Measurements from ENCODE around the gene TMEM54.

TMEM54 gene

DNA sequence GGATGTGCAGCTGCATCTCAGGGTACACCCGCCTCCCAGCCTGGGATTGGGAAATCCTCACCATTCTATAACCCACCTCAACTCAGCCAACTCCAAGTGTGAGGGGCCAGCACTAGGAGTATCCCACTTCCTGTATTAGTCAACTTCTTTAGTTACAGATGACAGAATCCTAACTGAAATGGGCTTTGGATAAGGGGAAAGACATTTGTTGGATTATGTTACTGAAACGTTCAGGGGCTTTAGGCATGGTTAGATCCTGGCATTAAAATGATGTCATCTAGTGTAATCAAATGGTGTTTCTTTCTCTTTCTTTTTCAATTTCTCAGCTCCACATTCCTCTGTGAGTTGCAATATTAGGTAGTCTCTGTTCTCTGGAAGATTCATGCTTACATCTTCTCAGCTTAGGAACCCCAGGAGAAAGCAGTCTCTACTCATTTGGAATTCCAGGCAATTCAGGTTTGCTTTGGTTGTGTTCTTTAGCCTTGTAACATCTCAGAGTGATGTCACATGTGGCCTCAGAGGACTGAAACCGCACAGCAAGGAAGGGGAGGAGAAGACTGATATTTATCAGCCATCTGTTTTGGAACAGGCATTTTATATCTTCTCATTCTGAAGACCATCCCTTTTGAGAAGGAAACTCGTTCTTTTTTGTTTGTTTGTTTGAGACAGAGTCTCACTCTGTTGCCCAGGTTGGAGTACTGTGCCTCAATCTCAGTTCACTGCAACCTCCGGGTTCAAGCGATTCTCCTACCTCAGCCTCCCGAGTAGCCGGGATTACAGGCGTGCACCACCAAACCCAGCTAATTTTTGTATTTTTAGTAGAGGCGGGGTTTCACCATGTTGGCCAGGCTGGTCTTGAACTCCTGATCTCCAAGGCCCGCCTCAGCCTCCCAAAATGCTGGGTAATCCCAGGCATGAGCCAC lies 18.9 kb upstream of the TMEM54 start (continued):
- TF ChIP-seq ZNF664 (tag by site-specific recombination; IDR thresholded peaks at IDR 0.05) (no peak), ZBTB20 (tag by site-specific recombination; IDR thresholded peaks at IDR 0.05) (peak; percentile 57; the same call in 1 of the 2 replicates), ZNF561 (tag by site-specific recombination; IDR thresholded peaks at IDR 0.05; ENCODE audit: borderline replicate concordance) (no peak), ZNF610 (tag by site-specific recombination; IDR thresholded peaks at IDR 0.05; ENCODE audit: borderline replicate concordance) (no peak), ZBTB21 (tag by site-specific recombination; IDR thresholded peaks at IDR 0.05) (peak; percentile 81), ZNF837 (tag by site-specific recombination; IDR thresholded peaks at IDR 0.05) (no peak), HOXC10 (CRISPR knock-in tag; IDR thresholded peaks at IDR 0.05) (no peak), ZNF677 (tag by site-specific recombination; IDR thresholded peaks at IDR 0.05) (no peak), BCL11A (tag by site-specific recombination; IDR thresholded peaks at IDR 0.05; ENCODE audit: low read depth) (no peak), MZF1 (tag by site-specific recombination; IDR thresholded peaks at IDR 0.05; ENCODE audit: borderline replicate concordance) (no peak)
- TF ChIP-seq, protein P1, sequence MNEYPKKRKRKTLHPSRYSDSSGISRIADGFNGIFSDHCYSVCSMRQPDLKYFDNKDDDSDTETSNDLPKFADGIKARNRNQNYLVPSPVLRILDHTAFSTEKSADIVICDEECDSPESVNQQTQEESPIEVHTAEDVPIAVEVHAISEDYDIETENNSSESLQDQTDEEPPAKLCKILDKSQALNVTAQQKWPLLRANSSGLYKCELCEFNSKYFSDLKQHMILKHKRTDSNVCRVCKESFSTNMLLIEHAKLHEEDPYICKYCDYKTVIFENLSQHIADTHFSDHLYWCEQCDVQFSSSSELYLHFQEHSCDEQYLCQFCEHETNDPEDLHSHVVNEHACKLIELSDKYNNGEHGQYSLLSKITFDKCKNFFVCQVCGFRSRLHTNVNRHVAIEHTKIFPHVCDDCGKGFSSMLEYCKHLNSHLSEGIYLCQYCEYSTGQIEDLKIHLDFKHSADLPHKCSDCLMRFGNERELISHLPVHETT (tag by site-specific recombination; IDR thresholded peaks at IDR 0.05): no peak
- TF ChIP-seq, protein P2, sequence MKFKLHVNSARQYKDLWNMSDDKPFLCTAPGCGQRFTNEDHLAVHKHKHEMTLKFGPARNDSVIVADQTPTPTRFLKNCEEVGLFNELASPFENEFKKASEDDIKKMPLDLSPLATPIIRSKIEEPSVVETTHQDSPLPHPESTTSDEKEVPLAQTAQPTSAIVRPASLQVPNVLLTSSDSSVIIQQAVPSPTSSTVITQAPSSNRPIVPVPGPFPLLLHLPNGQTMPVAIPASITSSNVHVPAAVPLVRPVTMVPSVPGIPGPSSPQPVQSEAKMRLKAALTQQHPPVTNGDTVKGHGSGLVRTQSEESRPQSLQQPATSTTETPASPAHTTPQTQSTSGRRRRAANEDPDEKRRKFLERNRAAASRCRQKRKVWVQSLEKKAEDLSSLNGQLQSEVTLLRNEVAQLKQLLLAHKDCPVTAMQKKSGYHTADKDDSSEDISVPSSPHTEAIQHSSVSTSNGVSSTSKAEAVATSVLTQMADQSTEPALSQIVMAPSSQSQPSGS (tag by site-specific recombination; IDR thresholded peaks at IDR 0.05; ENCODE audit: low read depth): peak; percentile 95
- TF ChIP-seq, protein P3, sequence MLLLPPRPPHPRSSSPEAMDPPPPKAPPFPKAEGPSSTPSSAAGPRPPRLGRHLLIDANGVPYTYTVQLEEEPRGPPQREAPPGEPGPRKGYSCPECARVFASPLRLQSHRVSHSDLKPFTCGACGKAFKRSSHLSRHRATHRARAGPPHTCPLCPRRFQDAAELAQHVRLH (tag by site-specific recombination; IDR thresholded peaks at IDR 0.05): no peak

DNA sequence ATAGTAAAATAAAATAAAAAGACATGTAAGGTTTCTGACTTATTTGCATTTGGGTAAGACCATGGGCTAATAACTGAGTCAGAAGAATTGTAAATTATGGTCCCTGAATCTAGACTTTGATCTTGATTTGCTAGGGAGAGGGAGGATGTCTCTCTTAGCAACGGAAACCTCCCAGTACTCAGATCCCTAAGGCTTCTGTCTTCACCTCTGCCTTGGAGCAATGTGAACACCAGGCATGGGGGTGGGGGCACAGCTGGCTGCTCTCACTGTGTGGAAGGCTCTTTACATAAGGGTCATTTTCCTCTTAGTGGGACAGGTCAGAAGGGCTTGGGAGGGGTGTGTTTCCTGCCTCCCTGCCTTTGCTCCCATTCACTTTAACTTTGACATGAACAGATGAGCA lies 17.0 kb upstream of the TMEM54 start:
- ChIA-PET POLR2A (no interaction called here), CTCF (interaction anchor here (2.2 kb wide), 2 partner anchors 15 to 42 kb away, joined by 11 to 15 read pairs; no protein-coding TSS in a partner anchor)
- TF ChIP-seq ZNF223 (tag by site-specific recombination; IDR thresholded peaks at IDR 0.05): no peak
- no peak for TF ChIP-seq ZNF239 (tag by site-specific recombination; IDR thresholded peaks at IDR 0.05)
- TF ChIP-seq YY1 (tag by site-specific recombination; IDR thresholded peaks at IDR 0.05): no peak
- TF ChIP-seq ZNF423 (tag by site-specific recombination; IDR thresholded peaks at IDR 0.05): no peak
- Histone ChIP-seq H3K4me1 (ENCODE audit: control insufficient read depth, insufficient read depth, low read length) (no peaks in the 10 kb centered on the region), H3K36me3 (ENCODE audit: control insufficient read depth in 2 of 2, insufficient read depth in 1 of 2, low read length in 2 of 2) (no peaks in the 10 kb centered on the region), H3K4me3 (ENCODE audit: low read depth, low read length) (no peak overlapping the region), H3K9me3 (ENCODE audit: control insufficient read depth, insufficient read depth, low read depth, low read length) (no peaks in the 10 kb centered on the region), H3K27ac (ENCODE audit: extremely low read depth, low read depth, low read length) (no peak overlapping the region)

DNA sequence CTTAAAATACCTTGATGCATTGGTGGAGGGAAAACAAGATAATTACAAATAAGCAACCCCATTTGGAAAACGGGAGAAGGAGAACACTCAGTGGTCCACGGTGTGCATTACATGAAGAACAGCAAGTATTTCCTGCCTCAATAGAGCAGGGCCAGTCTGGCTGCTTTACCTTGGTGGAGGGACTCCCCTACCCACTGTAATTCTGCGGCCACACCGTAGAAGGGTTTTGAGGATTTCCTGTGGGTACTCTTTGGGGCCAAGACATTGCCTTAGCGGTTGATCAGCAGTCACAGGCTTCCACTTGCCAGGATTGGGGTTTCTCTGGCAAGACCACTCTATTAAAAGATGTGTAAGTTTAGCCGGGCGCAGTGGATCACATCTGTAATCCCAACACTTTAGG lies 16.3 kb upstream of the TMEM54 start:
- ChIA-PET POLR2A (no interaction called here), CTCF (interaction anchor here (0.6 to 0.7 kb wide), 3 partner anchors 22 to 209 kb away, joined by 3 read pairs; no protein-coding TSS in a partner anchor)
- no peaks in the 10 kb centered on the region for H3K9me3 ChIP-seq (ENCODE audit: control insufficient read depth, insufficient read depth, low read depth, low read length)
- H3K36me3 ChIP-seq (ENCODE audit: control insufficient read depth in 2 of 2, insufficient read depth in 1 of 2, low read length in 2 of 2): no peaks in the 10 kb centered on the region
- TF ChIP-seq ZNF221 (tag by site-specific recombination; IDR thresholded peaks at IDR 0.05; ENCODE audit: borderline replicate concordance) (no peak), TRIM28 (IDR thresholded peaks at IDR 0.05; ENCODE audit: borderline replicate concordance, low read length) (no peak), ZNF354C (tag by site-specific recombination; IDR thresholded peaks at IDR 0.05; ENCODE audit: borderline replicate concordance, low read depth) (no peak)
- H3K4me3 ChIP-seq (ENCODE audit: low read depth, low read length): no peak overlapping the region
- H3K27ac ChIP-seq (ENCODE audit: extremely low read depth, low read depth, low read length): no peak overlapping the region
- H3K4me1 ChIP-seq (ENCODE audit: control insufficient read depth, insufficient read depth, low read length): no peaks in the 10 kb centered on the region

Data from HEK293 (cell line).